MM.1S (cell line): ENCODE data around the gene CCR6.

Experiments used
- DNase-seq: peaks from one replicate; pipeline ENCODE4 v3.0.0-alpha.2; 2015
- H2AFZ ChIP-seq: fragments of 300-600 bp; sonication (generic); 2 replicates; pipeline ENCODE4 v1.6.0; 2016; ENCODE audit warnings: antibody characterized with exemption, low read length
- H3F3A ChIP-seq: fragments of 300-600 bp; sonication (generic); 2 replicates; pipeline ENCODE4 v1.6.1; 2016; ENCODE audit warnings: mild to moderate bottlenecking, antibody characterized with exemption, low read length, moderate library complexity, mixed read lengths; ENCODE audit not compliant: insufficient read depth
- H3K27ac ChIP-seq: fragments of 300-600 bp; sonication (generic); 2 replicates; pipeline ENCODE4 v1.5.1; 2016; ENCODE audit warnings: mild to moderate bottlenecking, low read length
- H3K27me3 ChIP-seq: fragments of 300-600 bp; sonication (generic); replicated peaks from 2 replicates; pipeline ENCODE4 v1.6.0; 2016; ENCODE audit warnings: low read length; ENCODE audit not compliant: insufficient read depth
- H3K36me3 ChIP-seq: fragments of 300-600 bp; sonication (generic); replicated peaks from 2 replicates; pipeline ENCODE4 v1.6.1; 2016; ENCODE audit warnings: mild to moderate bottlenecking, low read length, mixed read lengths; ENCODE audit not compliant: insufficient read depth
- H3K4me1 ChIP-seq: fragments of 300-600 bp; sonication (generic); 2 replicates; pipeline ENCODE4 v1.6.1; 2016; ENCODE audit warnings: low read length, mixed read lengths
- H3K4me2 ChIP-seq: fragments of 300-600 bp; sonication (generic); 2 replicates; pipeline ENCODE4 v1.6.0; 2016; ENCODE audit warnings: low read depth, low read length
- H3K4me3 ChIP-seq: fragments of 300-600 bp; sonication (generic); 2 replicates; pipeline ENCODE4 v1.5.1; 2016; ENCODE audit warnings: low read length, mixed read lengths
- H3K79me2 ChIP-seq: fragments of 300-600 bp; sonication (generic); 2 replicates; pipeline ENCODE4 v1.6.1; 2016; ENCODE audit warnings: mixed run types, low read length, mixed read lengths
- H3K9ac ChIP-seq: fragments of 300-600 bp; sonication (generic); 2 replicates; pipeline ENCODE4 v1.6.1; 2016; ENCODE audit warnings: low read length, mixed read lengths
- H3K9me2 ChIP-seq: fragments of 300-600 bp; sonication (generic); replicated peaks from 2 replicates; pipeline ENCODE4 v1.6.1; 2016; ENCODE audit warnings: mild to moderate bottlenecking, low read length, mixed read lengths; ENCODE audit not compliant: insufficient read depth
- H3K9me3 ChIP-seq: fragments of 300-600 bp; sonication (generic); replicated peaks from 2 replicates; pipeline ENCODE4 v1.6.1; 2016; ENCODE audit warnings: mild to moderate bottlenecking, low read length, mixed read lengths; ENCODE audit not compliant: insufficient read depth
- H4K20me1 ChIP-seq: fragments of 300-600 bp; sonication (generic); 2 replicates; pipeline ENCODE4 v1.6.1; 2016; ENCODE audit warnings: mild to moderate bottlenecking, low read length, moderate library complexity, mixed read lengths; ENCODE audit not compliant: insufficient read depth
- EZH2 ChIP-seq: fragments of 300-600 bp; sonication (generic); optimal IDR thresholded peaks from 2 replicates; pipeline ENCODE3; 2017; ENCODE audit warnings: low read depth, mild to moderate bottlenecking, antibody characterized with exemption, low read length, mixed read lengths
- EZH2phosphoT487 ChIP-seq: fragments of 300-600 bp; sonication (generic); IDR thresholded peaks from 2 replicates; pipeline ENCODE4 v1.6.1; 2018; ENCODE audit warnings: antibody characterized with exemption, low read length
- TF ChIP-seq, protein P1 (sequence below): fragments of 300-600 bp; sonication (generic); IDR thresholded peaks from 2 replicates; pipeline ENCODE4 v1.5.1; 2016; ENCODE audit warnings: antibody characterized with exemption, low read length, mixed read lengths

The CCR6 gene

GRCh38 chr6:167109651-167110050 lies 13.2 kb upstream of the CCR6 start:
- no peak for TF ChIP-seq EZH2phosphoT487
- TF ChIP-seq, protein P1, sequence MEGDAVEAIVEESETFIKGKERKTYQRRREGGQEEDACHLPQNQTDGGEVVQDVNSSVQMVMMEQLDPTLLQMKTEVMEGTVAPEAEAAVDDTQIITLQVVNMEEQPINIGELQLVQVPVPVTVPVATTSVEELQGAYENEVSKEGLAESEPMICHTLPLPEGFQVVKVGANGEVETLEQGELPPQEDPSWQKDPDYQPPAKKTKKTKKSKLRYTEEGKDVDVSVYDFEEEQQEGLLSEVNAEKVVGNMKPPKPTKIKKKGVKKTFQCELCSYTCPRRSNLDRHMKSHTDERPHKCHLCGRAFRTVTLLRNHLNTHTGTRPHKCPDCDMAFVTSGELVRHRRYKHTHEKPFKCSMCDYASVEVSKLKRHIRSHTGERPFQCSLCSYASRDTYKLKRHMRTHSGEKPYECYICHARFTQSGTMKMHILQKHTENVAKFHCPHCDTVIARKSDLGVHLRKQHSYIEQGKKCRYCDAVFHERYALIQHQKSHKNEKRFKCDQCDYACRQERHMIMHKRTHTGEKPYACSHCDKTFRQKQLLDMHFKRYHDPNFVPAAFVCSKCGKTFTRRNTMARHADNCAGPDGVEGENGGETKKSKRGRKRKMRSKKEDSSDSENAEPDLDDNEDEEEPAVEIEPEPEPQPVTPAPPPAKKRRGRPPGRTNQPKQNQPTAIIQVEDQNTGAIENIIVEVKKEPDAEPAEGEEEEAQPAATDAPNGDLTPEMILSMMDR: no peak
- no peak for TF ChIP-seq EZH2
- Histone ChIP-seq H4K20me1 (no peaks in the 10 kb centered on the region), H3K4me3 (no peak overlapping the region), H3K4me1 (peaks cover 12% of the 10 kb centered on the region; the same call in 1 of the 2 replicates), H3K79me2 (no peaks in the 10 kb centered on the region), H3K27me3 (no peaks in the 10 kb centered on the region), H3K27ac (no peak overlapping the region), H3K9me2 (no peaks in the 10 kb centered on the region), H3K9me3 (no peaks in the 10 kb centered on the region), H2AFZ (no peak overlapping the region), H3K36me3 (no peaks in the 10 kb centered on the region), H3K9ac (no peak overlapping the region), H3K4me2 (no peak overlapping the region), H3F3A (no peaks in the 10 kb centered on the region)
- no peak for DNase-seq

DNA sequence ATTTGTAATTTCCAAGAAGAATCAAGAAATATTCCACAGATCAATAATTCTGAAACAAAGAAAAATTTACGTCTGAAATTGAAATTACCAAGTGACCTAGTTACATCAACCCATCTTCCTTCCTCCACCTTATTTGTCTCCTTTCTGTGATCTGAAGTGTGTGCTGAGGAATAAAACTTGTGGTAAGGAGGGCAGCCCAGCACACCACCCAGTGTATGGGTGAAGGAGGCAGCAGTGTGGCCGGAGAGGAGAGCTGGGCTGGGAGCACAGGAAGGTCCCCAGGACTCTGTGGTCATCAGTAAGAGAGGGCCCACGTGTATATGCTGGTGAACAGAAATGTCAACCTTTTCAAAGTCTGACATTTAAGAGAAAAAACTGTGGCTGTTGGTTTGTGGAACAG lies 11.3 kb upstream of the CCR6 start:
- no peak overlapping the region for H3K27ac ChIP-seq
- no peak overlapping the region for H3K4me2 ChIP-seq
- no peak for DNase-seq
- no peaks in the 10 kb centered on the region for H3K36me3 ChIP-seq
- H3K9me2 ChIP-seq: no peaks in the 10 kb centered on the region
- H2AFZ ChIP-seq: no peak overlapping the region
- no peaks in the 10 kb centered on the region for H3F3A ChIP-seq
- no peak overlapping the region for H3K9ac ChIP-seq
- no peaks in the 10 kb centered on the region for H4K20me1 ChIP-seq
- no peaks in the 10 kb centered on the region for H3K9me3 ChIP-seq
- no peak overlapping the region for H3K4me3 ChIP-seq
- no peak for TF ChIP-seq EZH2
- TF ChIP-seq EZH2phosphoT487: no peak
- TF ChIP-seq, protein P1: no peak
- peaks cover 12% of the 10 kb centered on the region; the same call in 1 of the 2 replicates for H3K4me1 ChIP-seq
- H3K79me2 ChIP-seq: no peaks in the 10 kb centered on the region
- H3K27me3 ChIP-seq: no peaks in the 10 kb centered on the region

DNA sequence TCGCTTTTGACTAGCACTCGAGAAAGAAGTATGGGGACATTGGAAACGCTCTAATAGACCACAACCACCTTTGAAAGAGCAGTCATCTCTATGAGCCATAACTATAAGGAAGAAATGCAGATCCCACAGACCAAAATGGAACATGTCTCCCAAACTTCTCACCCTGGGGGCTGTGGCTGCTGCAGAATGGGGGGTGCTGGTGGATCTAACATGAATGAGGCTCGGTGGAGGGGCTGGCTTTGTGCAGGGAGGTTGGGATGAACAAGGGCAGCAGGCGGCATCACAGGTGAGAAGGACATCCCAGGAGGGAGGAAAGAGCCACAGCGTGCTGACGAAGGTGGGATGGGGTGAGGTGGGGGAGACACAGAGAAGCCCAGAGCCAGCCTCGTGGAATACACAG lies 10.5 kb upstream of the CCR6 start:
- H4K20me1 ChIP-seq: no peaks in the 10 kb centered on the region
- H3K4me3 ChIP-seq: no peak overlapping the region
- no peaks in the 10 kb centered on the region for H3K9me2 ChIP-seq
- TF ChIP-seq EZH2phosphoT487: no peak
- TF ChIP-seq, protein P1: no peak
- TF ChIP-seq EZH2: no peak
- H3K9me3 ChIP-seq: no peaks in the 10 kb centered on the region
- H3K4me1 ChIP-seq: peaks cover 12% of the 10 kb centered on the region; the same call in 1 of the 2 replicates
- H3F3A ChIP-seq: no peaks in the 10 kb centered on the region
- no peaks in the 10 kb centered on the region for H3K36me3 ChIP-seq
- H3K79me2 ChIP-seq: no peaks in the 10 kb centered on the region
- DNase-seq: no peak
- H3K9ac ChIP-seq: no peak overlapping the region
- H3K4me2 ChIP-seq: no peak overlapping the region
- H3K27ac ChIP-seq: no peak overlapping the region
- H2AFZ ChIP-seq: no peak overlapping the region
- no peaks in the 10 kb centered on the region for H3K27me3 ChIP-seq
